RWPE2 (cell line): ENCODE data around the gene MT1M.
A peak's percentile ranks its signal among the peaks of the same experiment; 100 is the strongest.

Experiments
- ATAC-seq: fragments of 200-7000 bp; cut with Tn5 transposase; 3 replicates; pipeline ENCODE4 v1.9.1; 2021; ENCODE audit warnings: low read depth
- DNase-seq: peaks from one replicate; pipeline ENCODE4 v3.0.0-alpha.2; 2020; ENCODE audit warnings: low spot score
- H3K27ac ChIP-seq: fragments of 450-650 bp; 2 replicates; pipeline ENCODE4 v1.5.1; 2017; ENCODE audit warnings: mild to moderate bottlenecking; ENCODE audit not compliant: poor library complexity, severe bottlenecking
- H3K27me3 ChIP-seq: fragments of 250-450 bp; sonication (Bioruptor Pico); 2 replicates; pipeline ENCODE4 v1.5.1; 2021; ENCODE audit warnings: mild to moderate bottlenecking, moderate library complexity; ENCODE audit not compliant: insufficient read depth, poor library complexity, severe bottlenecking
- H3K36me3 ChIP-seq: fragments of 250-450 bp; sonication (Bioruptor Pico); 2 replicates; pipeline ENCODE4 v1.5.1; 2020; ENCODE audit warnings: low read depth, mild to moderate bottlenecking, moderate library complexity
- H3K4me1 ChIP-seq: fragments of 250-450 bp; sonication (Bioruptor Pico); 2 replicates; pipeline ENCODE4 v1.5.1; 2021; ENCODE audit warnings: mild to moderate bottlenecking, moderate library complexity; ENCODE audit not compliant: insufficient read depth, poor library complexity, severe bottlenecking
- H3K4me3 ChIP-seq: fragments of 250-450 bp; sonication (Bioruptor Pico); 2 replicates; pipeline ENCODE4 v1.5.1; 2021; ENCODE audit warnings: mild to moderate bottlenecking, moderate library complexity; ENCODE audit not compliant: severe bottlenecking
- H3K9me3 ChIP-seq: fragments of 250-450 bp; sonication (Bioruptor Pico); 2 replicates; pipeline ENCODE4 v1.5.1; 2021; ENCODE audit warnings: mild to moderate bottlenecking, moderate library complexity; ENCODE audit not compliant: severe bottlenecking
- TF ChIP-seq, protein P1 (sequence below): fragments of 450-650 bp; IDR thresholded peaks from one replicate; pipeline ENCODE4 v1.5.1; 2017; ENCODE audit warnings: mild to moderate bottlenecking, moderate library complexity; ENCODE audit not compliant: poor library complexity, severe bottlenecking

The MT1M gene

GRCh38 chr16:56636616-56637413 lies 4.4 kb downstream of the MT1M start:
- Histone ChIP-seq H3K27me3 (no peaks in the 10 kb centered on the region), H3K9me3 (no peaks in the 10 kb centered on the region), H3K4me3 (no peak overlapping the region), H3K4me1 (no peaks in the 10 kb centered on the region), H3K27ac (no peak overlapping the region), H3K36me3 (no peaks in the 10 kb centered on the region)
- ATAC-seq (0 out of 3 replicates have a peak, but pooled peaks have one; percentile 39), DNase-seq (no peak)
- TF ChIP-seq, protein P1, sequence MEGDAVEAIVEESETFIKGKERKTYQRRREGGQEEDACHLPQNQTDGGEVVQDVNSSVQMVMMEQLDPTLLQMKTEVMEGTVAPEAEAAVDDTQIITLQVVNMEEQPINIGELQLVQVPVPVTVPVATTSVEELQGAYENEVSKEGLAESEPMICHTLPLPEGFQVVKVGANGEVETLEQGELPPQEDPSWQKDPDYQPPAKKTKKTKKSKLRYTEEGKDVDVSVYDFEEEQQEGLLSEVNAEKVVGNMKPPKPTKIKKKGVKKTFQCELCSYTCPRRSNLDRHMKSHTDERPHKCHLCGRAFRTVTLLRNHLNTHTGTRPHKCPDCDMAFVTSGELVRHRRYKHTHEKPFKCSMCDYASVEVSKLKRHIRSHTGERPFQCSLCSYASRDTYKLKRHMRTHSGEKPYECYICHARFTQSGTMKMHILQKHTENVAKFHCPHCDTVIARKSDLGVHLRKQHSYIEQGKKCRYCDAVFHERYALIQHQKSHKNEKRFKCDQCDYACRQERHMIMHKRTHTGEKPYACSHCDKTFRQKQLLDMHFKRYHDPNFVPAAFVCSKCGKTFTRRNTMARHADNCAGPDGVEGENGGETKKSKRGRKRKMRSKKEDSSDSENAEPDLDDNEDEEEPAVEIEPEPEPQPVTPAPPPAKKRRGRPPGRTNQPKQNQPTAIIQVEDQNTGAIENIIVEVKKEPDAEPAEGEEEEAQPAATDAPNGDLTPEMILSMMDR, result no peak

GRCh38 chr16:56637814-56638750 lies 5.6 kb downstream of the MT1M start, which contains the start of gene MT1A:
Gene MT1A, plus strand, starts transcription at chr16:56638666. Its CDS starts 73 bp downstream, at chr16:56638739.
- Histone ChIP-seq H3K4me3 (no peak within 1 kb of the TSS), H3K9me3 (no peaks in the 10 kb centered on the region), H3K27me3 (no peaks in the 10 kb centered on the region), H3K36me3 (no peaks in the 10 kb centered on the region), H3K4me1 (no peaks in the 10 kb centered on the region), H3K27ac (no peak within 1 kb of the TSS)
- TF ChIP-seq, protein P1, result no peak
- no peak for ATAC-seq
- DNase-seq, result no peak

- no peaks in the 10 kb centered on the region for H3K36me3 ChIP-seq
- no peak overlapping the region for H3K27ac ChIP-seq
- ATAC-seq (no peak), DNase-seq (no peak)
- no peaks in the 10 kb centered on the region for H3K9me3 ChIP-seq
- TF ChIP-seq, protein P1, result no peak
- H3K4me1 ChIP-seq, result no peaks in the 10 kb centered on the region
- H3K4me3 ChIP-seq, result no peak overlapping the region
- no peaks in the 10 kb centered on the region for H3K27me3 ChIP-seq
Measured at GRCh38 chr16:56639045-56639444, 6.6 kb downstream of the MT1M start.

DNA sequence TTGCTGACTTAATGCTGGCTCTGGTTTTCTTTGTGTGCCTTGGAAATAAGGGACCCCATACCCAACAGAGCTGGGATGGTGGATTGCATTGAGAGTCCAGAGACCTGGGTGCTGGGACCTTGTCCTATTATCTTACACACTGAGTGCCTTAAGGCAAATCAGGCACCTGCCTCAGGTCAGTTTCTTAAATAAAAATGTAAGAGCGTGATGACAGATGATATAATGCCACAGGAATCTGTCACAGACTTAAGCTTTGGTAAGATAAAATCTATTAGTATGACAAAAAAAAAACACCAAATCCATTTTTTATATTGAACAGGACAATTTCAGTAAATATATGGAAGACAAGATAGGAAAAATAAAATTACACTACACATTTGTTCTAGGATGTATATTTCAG lies 7.6 kb downstream of the MT1M start:
- TF ChIP-seq, protein P1, result no peak
- Histone ChIP-seq H3K9me3 (no peaks in the 10 kb centered on the region), H3K4me1 (no peaks in the 10 kb centered on the region), H3K4me3 (no peak overlapping the region), H3K27me3 (no peaks in the 10 kb centered on the region), H3K27ac (no peak overlapping the region), H3K36me3 (no peaks in the 10 kb centered on the region)
- ATAC-seq (no peak), DNase-seq (no peak)
